Ammon's horn (tissue), 1 donor: ENCODE measurements around the gene AMBP.
"Not testable (repeated sequence)": the region's sequence is repeated elsewhere in the genome, so short reads cannot be mapped to it uniquely, and the experiment has no call there.

Experiments used
- DNase-seq: peaks from one replicate; pipeline ENCODE4 v3.0.0-alpha.2; 2016; ENCODE audit warnings: low spot score

The AMBP gene

DNA sequence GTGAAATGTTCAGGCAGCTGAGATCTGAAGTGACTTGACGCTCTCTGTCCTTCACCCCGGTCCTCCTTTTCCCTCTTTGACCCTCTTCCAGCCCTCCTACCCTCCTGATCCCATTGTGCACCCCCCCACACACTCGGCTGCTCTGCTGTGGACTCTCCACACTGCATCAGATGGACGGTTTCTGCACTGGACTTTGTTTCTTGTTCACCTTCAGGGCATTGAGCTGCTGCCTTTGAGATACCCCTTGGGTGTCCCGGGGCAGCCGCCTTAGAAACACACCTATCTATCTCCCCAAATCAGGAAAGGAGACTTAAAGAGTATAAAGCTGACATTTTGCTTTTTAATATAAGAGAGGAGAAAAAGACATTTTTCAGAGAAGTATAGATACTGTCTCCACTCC lies 27.5 kb downstream of the AMBP start:
- DNase-seq: no peak

DNA sequence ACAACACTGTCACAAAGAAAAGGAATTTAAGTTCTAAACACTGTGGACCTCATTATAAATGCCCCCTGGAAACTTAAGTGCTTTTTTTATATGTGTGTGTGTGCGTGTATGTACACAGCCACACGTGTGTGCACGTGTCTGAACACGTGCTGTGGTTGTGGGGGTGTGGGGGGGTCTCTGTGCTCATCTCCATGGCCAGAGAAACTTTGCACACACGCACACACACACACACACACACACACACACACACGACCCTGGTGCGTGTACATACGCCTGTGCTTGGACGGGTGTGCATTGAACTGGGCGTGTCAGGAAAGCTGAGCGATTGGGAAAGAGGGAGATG lies 27.9 kb downstream of the AMBP start:
- DNase-seq: no peak

DNA sequence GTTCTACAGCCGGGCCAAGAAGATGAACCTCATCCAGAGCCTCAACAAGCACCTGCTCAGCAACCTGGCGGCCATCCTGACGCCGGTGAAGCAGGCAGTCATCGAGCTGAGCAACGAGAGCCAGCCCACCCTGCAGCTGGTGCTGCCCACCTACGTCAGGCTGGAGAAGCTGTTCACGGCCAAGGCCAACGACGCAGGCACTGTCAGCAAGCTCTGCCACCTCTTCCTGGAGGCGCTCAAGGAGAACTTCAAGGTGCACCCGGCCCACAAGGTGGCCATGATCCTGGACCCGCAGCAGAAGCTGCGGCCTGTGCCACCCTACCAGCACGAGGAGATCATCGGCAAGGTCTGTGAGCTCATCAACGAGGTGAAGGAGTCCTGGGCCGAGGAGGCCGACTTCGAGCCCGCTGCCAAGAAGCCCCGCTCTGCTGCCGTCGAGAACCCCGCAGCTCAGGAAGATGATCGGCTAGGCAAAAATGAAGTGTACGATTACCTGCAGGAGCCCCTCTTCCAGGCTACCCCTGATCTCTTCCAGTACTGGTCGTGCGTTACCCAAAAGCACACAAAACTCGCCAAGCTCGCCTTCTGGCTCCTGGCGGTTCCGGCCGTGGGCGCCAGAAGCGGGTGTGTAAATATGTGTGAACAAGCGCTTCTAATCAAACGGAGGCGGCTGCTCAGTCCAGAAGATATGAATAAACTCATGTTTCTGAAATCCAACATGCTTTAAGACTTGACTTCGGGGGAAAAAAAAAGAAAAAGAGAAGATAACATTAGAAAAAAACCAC lies 28.5 kb downstream of the AMBP start:
- no peak for DNase-seq

DNA sequence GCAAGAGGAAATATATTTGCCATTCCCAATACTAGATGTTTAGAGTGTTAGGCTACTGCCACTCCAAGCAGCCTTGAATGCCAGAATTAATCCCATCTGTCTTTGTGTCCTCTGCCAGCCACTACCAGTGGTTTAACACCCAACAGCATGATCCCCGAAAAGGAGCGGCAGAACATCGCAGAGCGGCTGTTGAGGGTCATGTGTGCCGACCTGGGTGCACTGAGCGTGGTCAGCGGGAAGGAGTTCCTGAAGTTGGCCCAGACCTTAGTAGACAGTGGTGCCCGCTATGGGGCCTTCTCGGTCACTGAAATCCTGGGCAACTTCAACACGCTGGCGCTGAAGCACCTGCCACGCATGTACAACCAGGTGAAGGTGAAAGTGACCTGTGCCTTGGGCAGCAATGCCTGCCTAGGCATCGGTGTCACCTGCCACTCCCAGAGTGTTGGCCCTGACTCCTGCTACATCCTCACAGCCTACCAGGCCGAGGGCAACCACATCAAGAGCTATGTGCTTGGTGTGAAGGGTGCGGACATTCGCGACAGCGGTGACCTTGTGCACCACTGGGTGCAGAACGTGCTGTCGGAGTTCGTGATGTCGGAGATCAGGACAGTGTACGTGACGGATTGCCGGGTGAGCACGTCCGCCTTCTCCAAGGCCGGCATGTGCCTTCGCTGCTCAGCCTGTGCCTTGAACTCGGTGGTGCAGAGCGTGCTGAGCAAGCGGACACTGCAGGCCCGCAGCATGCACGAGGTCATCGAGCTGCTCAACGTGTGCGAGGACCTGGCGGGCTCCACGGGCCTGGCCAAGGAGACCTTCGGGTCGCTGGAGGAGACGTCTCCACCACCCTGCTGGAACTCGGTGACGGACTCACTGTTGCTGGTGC lies 29.3 kb downstream of the AMBP start:
- no peak for DNase-seq

DNA sequence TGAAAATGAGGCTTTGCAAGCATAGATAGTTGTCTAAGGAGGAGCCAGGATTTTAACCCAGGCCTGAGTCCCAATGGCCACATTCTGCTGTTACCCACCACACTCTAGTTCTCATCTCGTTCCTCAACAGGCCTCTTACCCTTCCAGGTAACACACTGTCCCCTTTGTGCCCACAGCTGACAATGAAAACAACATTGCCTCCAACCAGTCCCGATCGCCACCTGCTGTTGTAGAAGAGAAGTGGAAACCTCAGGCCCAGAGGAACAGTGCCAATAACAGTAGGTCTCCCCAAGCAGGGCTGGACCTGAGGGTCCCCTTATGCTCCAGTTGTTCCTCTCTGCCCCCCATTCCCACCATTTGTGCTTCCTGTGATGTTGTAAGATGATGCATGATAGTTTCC lies 30.4 kb downstream of the AMBP start:
- no peak for DNase-seq

DNA sequence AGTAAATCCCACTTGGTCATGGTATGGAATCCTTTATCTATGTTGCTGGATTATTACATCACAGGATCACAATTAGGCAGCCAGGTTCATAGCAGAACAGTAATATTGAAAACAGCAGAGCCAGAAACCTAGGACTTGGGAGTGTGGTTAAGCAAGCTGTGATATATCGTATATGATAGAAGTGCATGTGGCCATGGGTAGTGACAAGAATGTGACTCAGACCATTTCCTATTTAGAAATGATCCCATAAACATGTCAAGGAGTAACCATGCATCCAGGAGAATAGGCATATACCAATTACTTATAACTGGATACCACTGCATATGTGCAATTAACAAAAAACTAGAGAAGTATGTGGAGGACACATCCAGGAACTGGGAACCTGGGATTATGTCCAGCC lies 31.2 kb downstream of the AMBP start:
- DNase-seq: no peak

DNA sequence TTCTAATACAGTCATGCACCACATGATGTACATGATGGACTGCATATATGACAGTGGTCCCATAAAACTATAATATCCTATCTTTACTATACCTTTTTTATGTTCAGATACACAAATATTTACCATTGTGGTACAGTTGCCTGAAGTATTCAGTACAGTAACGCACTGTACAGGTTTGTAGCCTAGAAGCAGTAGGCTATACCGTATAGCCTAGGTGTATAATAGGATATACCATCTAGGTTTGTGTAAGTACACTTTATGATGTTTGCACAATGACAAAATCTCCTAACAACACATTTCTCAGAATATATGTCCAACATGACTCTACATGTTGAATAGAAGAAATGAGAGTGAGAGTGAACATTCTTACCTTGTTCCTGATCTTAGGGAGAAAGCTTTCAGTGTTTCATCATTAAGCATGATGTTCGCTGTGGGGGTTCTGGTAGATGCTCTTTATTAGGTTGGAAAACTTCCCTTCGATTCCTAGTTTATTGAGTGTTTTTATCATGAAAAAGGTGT lies 31.8 kb downstream of the AMBP start:
- DNase-seq: no peak

DNA sequence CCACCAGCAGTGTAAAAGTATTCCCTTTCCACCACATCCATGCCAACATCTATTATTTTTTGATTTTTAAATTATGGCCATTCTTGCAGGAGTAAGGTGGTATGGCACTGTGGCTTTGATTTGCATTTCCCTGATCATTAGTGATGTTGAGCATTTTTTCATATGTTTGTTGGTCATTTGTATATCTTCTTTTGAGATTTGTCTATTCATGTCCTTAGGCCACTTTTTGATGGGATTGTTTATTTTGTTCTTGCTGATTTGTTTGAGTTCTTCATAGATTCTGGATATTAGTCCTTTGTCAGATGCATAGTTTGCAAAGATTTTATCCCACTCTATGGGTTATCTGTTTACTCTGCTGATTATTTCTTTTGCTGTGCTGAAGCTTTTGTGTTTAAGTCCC lies 34.4 kb downstream of the AMBP start:
- DNase-seq: not testable (repeated sequence)

DNA sequence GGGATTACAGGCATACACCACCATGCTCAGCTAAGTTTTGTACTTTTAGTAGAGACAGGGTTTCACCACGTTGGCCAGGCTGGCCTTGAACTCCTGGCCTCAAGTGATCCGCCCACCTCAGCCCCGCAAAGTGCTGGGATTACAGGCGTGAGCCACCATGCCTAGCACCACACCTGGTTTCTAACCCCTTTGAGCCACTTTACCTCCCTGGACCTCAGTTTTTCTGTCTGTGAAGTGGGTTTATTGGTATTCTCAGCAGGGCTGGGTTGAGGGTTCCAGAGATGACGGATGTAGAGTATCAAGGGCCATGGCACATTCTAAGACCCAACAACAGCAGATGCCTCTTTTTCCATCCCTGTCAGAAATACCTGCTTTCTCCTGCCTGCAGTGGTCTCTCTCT lies 38.6 kb downstream of the AMBP start:
- no peak for DNase-seq

DNA sequence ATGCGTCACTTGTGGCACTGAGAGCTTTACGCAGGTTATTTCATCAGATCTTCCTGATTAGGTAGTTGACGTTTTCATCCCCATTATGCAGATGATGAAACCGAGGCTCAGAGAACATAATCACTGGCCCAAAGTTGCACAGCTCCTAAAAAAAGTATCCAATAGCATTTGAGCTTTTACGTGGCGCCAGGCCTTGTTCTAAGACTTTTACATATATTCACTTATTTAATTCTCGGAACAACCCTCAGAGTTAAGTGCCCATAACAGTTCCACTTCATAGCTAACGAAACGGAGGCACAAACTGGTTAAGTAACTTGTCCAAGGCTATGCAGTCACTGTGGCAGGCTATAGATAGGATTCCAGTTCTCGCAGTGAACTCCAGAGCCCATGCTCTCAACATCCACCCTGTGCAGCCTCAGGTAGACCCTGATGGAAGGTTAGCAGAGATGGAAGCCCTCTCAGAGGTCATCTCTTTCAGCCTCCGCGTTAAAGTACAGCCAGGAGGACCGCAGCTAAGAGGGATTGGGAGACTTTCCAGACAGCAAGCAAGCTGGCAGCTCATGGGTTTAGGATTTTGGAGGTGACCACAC lies 39.3 kb downstream of the AMBP start:
- no peak for DNase-seq

DNA sequence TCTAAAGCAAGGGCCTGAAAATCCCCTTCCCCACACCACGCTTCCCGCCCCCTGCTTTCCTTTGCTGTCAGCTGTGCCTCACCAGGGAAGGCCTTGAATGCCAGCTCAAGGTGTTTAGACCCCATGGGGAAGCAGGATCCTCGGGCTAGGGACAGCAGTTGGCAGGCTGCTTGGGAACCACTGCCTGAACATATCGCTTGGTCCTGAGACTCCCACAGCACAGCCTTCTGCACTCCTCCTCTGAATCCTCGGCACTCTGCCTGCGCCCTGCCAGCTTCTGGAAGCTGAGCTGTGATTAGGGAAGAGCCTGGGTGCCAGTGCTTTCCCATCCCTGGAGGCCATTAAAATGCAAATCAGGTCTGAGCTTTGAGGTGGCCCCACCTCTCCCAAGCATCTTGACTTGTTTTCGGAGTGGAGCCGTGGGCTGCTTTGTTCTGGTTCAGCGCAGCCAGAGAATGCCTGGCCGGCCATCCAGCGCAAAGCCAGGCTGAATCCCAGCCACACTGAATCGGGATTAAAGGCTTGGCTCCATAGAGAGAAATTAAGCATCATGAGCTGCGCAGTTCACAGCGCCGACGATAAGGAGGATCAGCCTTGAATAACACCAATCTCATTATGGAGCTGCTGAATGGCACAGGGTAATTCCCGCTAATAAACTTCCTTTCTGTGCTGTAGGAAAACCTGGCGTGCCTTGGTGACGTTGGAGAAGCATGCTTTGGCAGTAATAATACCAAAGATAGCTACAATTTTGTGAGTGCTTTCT lies 40.0 kb downstream of the AMBP start:
- DNase-seq: peak; percentile 46

DNA sequence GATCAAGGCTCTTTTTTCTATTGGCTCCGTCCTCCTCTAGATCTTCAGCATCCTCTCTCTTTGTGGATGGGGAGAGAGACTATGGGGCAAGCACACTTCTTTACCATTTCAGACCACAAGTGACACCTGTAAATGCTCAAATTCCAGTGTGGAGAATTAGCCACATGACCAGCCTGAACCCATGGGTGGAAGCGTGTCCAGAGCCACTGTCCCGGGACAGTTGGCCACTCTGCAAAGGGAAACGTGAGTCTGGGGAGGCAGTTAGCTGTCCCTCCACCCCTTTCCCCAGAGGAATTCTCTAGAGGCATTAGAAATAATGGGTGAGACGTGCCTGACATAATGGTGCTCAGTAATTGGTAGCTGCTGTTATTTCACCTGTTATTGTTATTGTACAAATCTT lies 40.9 kb downstream of the AMBP start:
- DNase-seq: no peak

DNA sequence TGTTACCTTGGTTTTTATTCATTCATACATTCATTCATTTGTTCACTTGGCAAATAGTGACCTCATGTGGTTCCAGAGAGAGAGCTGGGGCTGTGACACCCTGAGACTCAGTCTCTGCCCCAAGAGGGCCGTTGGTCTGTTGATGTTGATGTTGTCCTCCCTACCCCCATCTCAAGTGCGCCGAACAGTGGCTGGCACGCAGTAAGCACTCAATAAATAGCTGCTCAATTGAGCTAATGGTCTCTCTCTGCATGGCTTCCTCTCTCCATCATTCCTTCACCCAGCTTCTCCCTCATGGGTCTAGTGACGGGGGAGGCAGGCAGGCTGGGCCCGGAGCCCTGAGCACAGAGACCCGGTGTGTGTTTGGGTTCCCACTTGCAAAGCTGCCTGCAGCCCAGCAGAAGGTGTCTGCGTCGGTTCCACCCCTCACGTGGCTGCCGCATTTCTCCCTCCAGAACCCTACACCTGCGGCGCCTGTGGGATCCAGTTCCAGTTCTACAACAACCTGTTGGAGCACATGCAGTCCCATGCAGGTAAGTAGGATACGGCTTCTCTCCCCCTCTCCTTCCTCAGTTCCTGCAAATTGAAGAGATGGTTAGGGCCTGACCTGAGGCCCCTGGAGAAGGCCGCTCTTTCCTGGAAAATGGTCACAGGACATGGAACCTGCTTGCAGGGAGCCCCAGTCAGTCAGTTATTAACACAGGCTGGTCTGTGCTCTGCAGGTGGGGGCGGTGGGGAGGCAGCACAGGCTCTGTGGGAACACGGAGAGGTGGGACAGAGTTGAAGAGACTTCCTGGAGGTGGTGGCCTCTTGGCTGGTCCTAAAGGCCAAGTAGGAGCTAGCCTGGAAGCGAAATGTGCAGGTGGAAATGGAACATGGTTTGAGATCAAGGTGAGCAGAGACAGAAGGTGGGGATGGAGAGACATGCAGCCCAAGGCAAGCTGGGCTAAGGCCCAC lies 42.0 kb downstream of the AMBP start:
- no peak for DNase-seq

DNA sequence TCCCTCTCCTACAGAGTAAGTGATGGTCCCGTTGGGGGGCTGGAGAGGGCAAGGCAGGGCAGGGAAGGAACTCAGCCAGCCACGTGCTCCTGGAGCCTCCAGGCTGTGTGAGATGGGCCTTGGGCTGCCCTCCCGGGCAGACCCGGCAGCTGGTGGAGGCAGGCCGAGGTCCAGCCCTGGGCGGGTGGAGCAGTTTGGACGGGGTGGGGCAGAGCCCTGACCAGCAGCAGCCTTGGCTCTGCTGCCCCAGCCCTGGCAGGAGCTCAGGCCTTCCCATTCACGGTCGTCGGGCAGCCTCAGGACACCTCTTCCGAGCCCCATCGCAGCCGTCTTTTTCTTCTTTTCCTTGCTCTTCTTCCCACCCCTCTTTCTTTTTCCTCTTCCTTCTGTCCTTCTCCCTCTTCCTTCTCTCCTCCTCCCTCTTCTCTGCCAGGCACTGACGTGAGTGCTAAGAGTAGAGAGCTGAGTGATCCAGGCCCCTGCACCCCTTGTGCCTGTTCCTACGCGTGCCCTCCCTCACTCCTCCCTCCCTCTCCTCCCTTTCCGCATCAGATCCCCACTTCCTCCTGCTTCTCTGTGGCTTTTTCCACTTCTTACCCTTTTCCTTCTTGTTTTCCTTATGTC lies 42.8 kb downstream of the AMBP start:
- peak; percentile 30 for DNase-seq

DNA sequence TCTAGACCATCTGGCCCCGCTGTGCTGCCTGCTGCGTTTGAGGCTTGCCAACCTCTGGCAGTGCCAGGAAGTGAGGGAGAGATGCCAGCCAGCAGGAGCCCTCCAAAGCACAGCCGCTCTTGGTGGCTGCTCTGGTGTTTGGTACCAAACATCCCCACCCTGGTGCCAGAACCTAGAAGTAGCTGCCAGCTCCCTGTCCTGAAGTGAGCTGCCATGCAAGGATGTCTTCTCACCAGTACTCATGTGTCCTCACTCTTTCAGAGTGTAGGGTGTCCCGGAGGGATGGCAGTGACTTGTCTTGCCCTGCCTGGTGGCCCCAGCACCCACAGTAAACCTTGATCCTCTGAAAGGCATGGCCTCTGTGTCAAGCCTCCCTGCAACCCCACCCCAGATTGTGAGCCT lies 43.4 kb downstream of the AMBP start:
- peak; percentile 63 for DNase-seq

DNA sequence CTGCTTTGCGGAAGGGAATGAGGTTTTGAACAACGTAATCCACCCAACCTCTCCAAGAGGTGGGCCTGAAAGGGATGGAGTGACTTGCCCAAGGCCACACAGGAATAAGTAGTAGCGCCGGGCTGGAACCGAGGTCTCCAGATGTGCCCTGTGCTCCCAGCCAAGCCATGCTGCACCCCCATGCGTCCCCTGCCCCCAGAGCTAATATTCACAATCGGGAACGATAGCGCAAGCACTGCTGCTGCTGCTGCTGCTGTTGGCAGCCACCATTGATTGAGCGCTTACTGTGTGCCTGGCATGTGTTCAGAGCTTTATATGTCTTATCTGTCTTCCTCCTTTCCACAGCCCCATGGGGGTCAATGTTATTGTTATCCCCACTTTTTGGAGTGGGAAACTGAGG lies 43.9 kb downstream of the AMBP start:
- DNase-seq: no peak

DNA sequence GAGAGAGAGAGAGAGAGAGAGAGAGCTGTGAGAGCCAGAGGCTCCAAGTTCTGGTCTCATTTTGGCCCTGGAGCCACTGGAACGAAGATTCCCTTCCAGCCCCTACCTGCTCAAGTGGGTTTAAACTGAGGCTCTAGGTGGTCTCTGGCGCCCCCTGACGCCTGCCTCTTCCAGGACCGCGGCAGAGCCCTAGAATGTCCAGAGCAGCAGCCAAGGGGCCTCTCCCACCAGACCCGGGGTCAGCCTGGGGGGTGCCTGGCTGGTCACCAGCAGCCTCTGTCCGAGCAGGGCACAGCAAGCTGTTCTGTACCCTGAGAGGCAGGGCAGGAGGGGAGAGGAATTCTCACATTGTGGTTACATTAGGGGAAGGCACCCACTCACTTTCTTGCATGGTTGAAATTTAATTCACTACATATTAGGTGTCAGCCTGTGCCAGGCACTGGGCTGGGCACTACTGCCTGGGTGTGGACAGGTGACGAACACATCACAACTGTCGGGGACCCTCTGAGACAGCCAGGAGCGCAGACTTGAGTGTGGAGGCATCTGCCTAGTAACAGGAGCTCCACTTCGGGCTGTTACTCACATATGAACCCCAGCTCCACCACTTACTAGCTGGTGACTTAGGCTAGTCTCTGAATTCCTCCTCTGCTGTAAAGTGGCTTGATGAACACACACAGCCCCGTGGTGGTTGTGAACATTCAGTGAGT lies 44.5 kb downstream of the AMBP start:
- peak; percentile 29 for DNase-seq

DNA sequence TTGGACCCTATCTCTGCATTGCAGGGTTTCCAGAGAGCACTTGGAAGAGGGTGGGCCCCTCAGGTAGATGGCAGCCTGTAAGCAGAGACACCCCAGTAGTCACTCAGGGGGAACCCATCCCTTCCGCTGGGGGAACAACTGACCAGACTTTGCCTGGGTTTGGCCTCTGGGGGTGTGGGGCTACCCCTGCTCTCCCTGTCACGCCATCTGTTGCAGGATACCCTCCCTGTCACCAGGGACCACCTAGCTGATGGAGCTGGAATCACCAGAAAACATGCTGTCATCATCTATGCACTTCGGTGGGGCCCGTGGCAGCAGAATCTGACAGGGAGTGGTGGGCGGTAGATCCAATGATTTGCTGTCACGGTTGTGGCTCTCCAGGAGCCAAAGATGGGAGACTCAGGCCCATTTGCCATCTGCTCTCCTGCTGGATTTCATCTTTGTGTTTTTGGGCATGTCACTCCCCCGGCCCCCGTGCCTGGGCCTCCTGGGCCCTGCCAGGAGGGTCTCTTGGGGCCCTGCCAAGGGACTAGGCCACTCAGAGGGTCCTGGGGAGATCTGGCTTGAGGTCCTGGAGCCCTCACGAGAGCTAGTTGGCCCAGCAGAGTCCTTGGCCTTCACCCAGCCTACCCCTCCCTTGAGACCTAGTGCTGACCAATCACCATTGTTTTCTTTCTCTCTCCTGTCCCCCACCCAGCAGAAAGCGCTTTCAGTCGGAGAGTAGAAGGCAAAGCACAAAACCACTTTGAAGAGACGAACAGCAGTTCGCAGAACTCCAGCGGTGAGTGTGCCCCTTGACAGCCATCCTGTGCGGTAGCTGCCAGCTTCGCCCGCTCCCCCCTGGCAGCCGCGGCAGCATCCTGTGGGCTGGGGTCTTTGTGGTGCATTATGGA lies 45.9 kb downstream of the AMBP start:
- DNase-seq: no peak
